Fibroblast of the aortic adventitia (primary cell): Measurements from ENCODE around the gene PSD2. TPM values are rescaled to one million over a fixed set of nuclear protein-coding genes. Genes with fewer than 3 reads are reported as not detected.
A peak's percentile ranks its signal among the peaks of the same experiment; 100 is the strongest.

Experiments used
- DNase-seq: peaks from one replicate; pipeline ENCODE4 v3.0.0-alpha.2; 2010; ENCODE audit warnings: low read depth
- H3K4me3 ChIP-seq: 2 replicates; pipeline ENCODE4 v1.5.1; 2011; ENCODE audit warnings: low read depth, mild to moderate bottlenecking, control low read depth, low read length, moderate library complexity
- CTCF ChIP-seq: IDR thresholded peaks from 2 replicates; pipeline ENCODE4 v1.5.1; 2011; ENCODE audit warnings: mild to moderate bottlenecking, low read length, control low read depth, inconsistent platforms; ENCODE audit not compliant: insufficient read depth
- total RNA-seq: library from RNA; depleted of rRNA; stranded (reverse); fragments of >200 nt; gene quantifications from 2 replicates; pipeline ENCODE4 v1.2.3, GENCODE V29; 2012; ENCODE audit warnings: low replicate concordance

The PSD2 gene
- total RNA-seq, 1 donor = not detected

- no peak for TF ChIP-seq CTCF
- DNase-seq = no peak
- H3K4me3 ChIP-seq = no peak overlapping the region
These were observed 11.1 kb upstream of the PSD2 start for GRCh38 chr5:139784488-139784887.

GRCh38 chr5:139787257-139787567 lies 8.4 kb upstream of the PSD2 start:
- TF ChIP-seq CTCF = no peak
- DNase-seq = no peak
- no peak overlapping the region for H3K4me3 ChIP-seq

GRCh38 chr5:139787568-139788293 lies 7.9 kb upstream of the PSD2 start:
- H3K4me3 ChIP-seq = peak overlapping the region; percentile 65
- peak; percentile 73 for DNase-seq
- TF ChIP-seq CTCF = peak; percentile 95

- DNase-seq = peak; percentile 15
- TF ChIP-seq CTCF = no peak
These were observed 7.2 kb upstream of the PSD2 start for GRCh38 chr5:139788294-139788910.

GRCh38 chr5:139789116-139789844 lies 6.3 kb upstream of the PSD2 start:
- no peak for TF ChIP-seq CTCF
- no peak overlapping the region for H3K4me3 ChIP-seq
- no peak for DNase-seq

More at GRCh38 chr5:139788294-139788910, 7.2 kb upstream of the PSD2 start:
- H3K4me3 ChIP-seq = peak overlapping the region; percentile 65

GRCh38 chr5:139789845-139790189 lies 5.8 kb upstream of the PSD2 start:
- no peak for DNase-seq
- TF ChIP-seq CTCF = no peak
- H3K4me3 ChIP-seq = no peak overlapping the region
